ENCODE measurements around the gene CILP2.

DNA sequence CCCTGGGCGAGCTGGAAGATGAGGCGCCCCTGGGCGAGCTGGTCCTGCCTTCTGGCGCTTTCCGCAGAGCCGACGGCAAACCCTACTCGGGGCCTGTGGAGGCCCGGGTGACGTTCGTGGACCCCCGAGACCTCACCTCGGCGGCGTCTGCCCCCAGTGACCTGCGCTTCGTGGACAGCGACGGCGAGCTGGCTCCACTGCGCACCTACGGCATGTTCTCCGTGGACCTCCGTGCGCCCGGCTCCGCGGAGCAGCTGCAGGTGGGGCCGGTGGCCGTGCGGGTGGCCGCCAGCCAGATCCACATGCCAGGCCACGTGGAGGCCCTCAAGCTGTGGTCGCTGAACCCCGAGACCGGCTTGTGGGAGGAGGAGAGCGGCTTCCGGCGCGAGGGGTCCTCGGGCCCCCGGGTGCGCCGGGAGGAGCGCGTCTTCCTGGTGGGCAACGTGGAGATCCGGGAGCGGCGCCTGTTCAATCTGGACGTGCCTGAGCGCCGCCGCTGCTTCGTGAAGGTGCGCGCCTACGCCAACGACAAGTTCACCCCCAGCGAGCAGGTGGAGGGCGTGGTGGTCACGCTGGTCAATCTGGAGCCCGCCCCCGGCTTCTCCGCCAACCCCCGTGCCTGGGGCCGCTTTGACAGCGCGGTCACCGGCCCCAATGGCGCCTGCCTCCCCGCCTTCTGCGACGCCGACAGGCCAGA, 6.3 kb downstream of the CILP2 start:
- no peak for TF ChIP-seq EZH2phosphoT487 (IDR thresholded peaks at IDR 0.05; ENCODE audit: unreplicated experiment)
- TF ChIP-seq, protein P1, sequence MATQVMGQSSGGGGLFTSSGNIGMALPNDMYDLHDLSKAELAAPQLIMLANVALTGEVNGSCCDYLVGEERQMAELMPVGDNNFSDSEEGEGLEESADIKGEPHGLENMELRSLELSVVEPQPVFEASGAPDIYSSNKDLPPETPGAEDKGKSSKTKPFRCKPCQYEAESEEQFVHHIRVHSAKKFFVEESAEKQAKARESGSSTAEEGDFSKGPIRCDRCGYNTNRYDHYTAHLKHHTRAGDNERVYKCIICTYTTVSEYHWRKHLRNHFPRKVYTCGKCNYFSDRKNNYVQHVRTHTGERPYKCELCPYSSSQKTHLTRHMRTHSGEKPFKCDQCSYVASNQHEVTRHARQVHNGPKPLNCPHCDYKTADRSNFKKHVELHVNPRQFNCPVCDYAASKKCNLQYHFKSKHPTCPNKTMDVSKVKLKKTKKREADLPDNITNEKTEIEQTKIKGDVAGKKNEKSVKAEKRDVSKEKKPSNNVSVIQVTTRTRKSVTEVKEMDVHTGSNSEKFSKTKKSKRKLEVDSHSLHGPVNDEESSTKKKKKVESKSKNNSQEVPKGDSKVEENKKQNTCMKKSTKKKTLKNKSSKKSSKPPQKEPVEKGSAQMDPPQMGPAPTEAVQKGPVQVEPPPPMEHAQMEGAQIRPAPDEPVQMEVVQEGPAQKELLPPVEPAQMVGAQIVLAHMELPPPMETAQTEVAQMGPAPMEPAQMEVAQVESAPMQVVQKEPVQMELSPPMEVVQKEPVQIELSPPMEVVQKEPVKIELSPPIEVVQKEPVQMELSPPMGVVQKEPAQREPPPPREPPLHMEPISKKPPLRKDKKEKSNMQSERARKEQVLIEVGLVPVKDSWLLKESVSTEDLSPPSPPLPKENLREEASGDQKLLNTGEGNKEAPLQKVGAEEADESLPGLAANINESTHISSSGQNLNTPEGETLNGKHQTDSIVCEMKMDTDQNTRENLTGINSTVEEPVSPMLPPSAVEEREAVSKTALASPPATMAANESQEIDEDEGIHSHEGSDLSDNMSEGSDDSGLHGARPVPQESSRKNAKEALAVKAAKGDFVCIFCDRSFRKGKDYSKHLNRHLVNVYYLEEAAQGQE (IDR thresholded peaks at IDR 0.05; ENCODE audit: unreplicated experiment), result no peak
- TF ChIP-seq, protein P2, sequence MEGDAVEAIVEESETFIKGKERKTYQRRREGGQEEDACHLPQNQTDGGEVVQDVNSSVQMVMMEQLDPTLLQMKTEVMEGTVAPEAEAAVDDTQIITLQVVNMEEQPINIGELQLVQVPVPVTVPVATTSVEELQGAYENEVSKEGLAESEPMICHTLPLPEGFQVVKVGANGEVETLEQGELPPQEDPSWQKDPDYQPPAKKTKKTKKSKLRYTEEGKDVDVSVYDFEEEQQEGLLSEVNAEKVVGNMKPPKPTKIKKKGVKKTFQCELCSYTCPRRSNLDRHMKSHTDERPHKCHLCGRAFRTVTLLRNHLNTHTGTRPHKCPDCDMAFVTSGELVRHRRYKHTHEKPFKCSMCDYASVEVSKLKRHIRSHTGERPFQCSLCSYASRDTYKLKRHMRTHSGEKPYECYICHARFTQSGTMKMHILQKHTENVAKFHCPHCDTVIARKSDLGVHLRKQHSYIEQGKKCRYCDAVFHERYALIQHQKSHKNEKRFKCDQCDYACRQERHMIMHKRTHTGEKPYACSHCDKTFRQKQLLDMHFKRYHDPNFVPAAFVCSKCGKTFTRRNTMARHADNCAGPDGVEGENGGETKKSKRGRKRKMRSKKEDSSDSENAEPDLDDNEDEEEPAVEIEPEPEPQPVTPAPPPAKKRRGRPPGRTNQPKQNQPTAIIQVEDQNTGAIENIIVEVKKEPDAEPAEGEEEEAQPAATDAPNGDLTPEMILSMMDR (conservative IDR thresholded peaks at IDR 0.05; ENCODE audit: low read depth in 2 of 2), result no peak
- TF ChIP-seq EZH2 (IDR thresholded peaks at IDR 0.05; ENCODE audit: low read depth, unreplicated experiment), result no peak
- no peak for TF ChIP-seq POLR2AphosphoS5 (IDR thresholded peaks at IDR 0.05; ENCODE audit: low read depth)
- no peak for TF ChIP-seq JUNB (IDR thresholded peaks at IDR 0.05; ENCODE audit: unreplicated experiment)
- TF ChIP-seq, protein P3, sequence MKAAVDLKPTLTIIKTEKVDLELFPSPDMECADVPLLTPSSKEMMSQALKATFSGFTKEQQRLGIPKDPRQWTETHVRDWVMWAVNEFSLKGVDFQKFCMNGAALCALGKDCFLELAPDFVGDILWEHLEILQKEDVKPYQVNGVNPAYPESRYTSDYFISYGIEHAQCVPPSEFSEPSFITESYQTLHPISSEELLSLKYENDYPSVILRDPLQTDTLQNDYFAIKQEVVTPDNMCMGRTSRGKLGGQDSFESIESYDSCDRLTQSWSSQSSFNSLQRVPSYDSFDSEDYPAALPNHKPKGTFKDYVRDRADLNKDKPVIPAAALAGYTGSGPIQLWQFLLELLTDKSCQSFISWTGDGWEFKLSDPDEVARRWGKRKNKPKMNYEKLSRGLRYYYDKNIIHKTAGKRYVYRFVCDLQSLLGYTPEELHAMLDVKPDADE (IDR thresholded peaks at IDR 0.05), result no peak
- TF ChIP-seq ZNF114 (CRISPR knock-in tag; IDR thresholded peaks at IDR 0.05), result no peak

Data from GM23338 (cell line).